SK-N-SH (cell line): ENCODE results near the gene BUD31. TPM values are rescaled to one million over a fixed set of nuclear protein-coding genes. Genes with fewer than 3 reads are reported as not detected.

Experiments
- CTCF ChIA-PET: fragments of 300-600, 350-600 bp; formaldehyde crosslinking; extraction: SDS; loops from one replicate; lab custom pipeline; 2021; lab: Yijun Ruan, JAX
- POLR2A ChIA-PET: fragments of 350-600 bp; sonication (Branson Sonifier 250); formaldehyde crosslinking; extraction: SDS; loops from one replicate; lab custom pipeline; 2020; ENCODE audit warnings: antibody characterized with exemption, inconsistent platforms; lab: Yijun Ruan, JAX
- DNase-seq: peaks from one replicate; pipeline ENCODE4 v3.0.0; 2012
- H2AFZ ChIP-seq: fragments of 200-600 bp; sonication (generic); 2 replicates; pipeline ENCODE4 v1.8.1; 2016; ENCODE audit warnings: antibody characterized with exemption, mild to moderate bottlenecking, low read depth
- H3F3A ChIP-seq: fragments of 200-600 bp; sonication (generic); replicated peaks from 2 replicates; pipeline ENCODE3; 2016; ENCODE audit warnings: antibody characterized with exemption, mild to moderate bottlenecking; ENCODE audit not compliant: insufficient read depth
- H3K27ac ChIP-seq, 2 experiments: fragments of 200-500 bp in 1 of 2; fragments of 200-600 bp in 1 of 2; sonication (Bioruptor generic) in 1 of 2; sonication (generic), shearing (Covaris generic) in 1 of 2; 2 replicates each; pipeline versions ENCODE4 v1.5.1 to v1.6.1; 2014 to 2016; ENCODE audit warnings: low read depth in 2 of 2, inconsistent platforms in 1 of 2, low read length in 1 of 2, mild to moderate bottlenecking in 1 of 2, mixed read lengths in 1 of 2
- H3K27me3 ChIP-seq: fragments of 200-600 bp; sonication (generic), shearing (Covaris generic); 2 replicates; pipeline ENCODE4 v1.6.1; 2016; ENCODE audit warnings: mixed run types; ENCODE audit not compliant: insufficient read depth
- H3K36me3 ChIP-seq, 2 experiments: fragments of 200-500 bp in 1 of 2; fragments of 200-600 bp in 1 of 2; sonication (Bioruptor generic) in 1 of 2; sonication (generic) in 1 of 2; replicated peaks in 1 of 2; 2 replicates each; pipeline versions ENCODE3 to v1.5.1; 2014 to 2016; ENCODE audit warnings: low read length in 1 of 2, mild to moderate bottlenecking in 1 of 2; ENCODE audit not compliant: insufficient read depth in 2 of 2, control insufficient read depth in 1 of 2
- H3K4me1 ChIP-seq, 2 experiments: fragments of 200-500 bp in 1 of 2; fragments of 200-600 bp in 1 of 2; sonication (Bioruptor generic) in 1 of 2; sonication (generic), shearing (Covaris generic) in 1 of 2; 2 replicates each; pipeline versions ENCODE4 v1.5.1 to v1.6.1; 2014 to 2016; ENCODE audit warnings: low read depth in 1 of 2, low read length in 1 of 2, mixed run types in 1 of 2; ENCODE audit not compliant: insufficient read depth in 2 of 2, control insufficient read depth in 1 of 2
- H3K4me2 ChIP-seq: fragments of 200-600 bp; sonication (generic), shearing (Covaris generic); 2 replicates; pipeline ENCODE4 v1.6.1; 2017; ENCODE audit warnings: mixed run types
- H3K4me3 ChIP-seq, 2 experiments: fragments of 200-500 bp in 1 of 2; fragments of 200-600 bp in 1 of 2; sonication (Bioruptor generic) in 1 of 2; sonication (generic), shearing (Covaris generic) in 1 of 2; 2 replicates each; pipeline versions ENCODE4 v1.5.1 to v1.8.1; 2014 to 2016; ENCODE audit warnings: low read depth in 2 of 2, inconsistent platforms in 1 of 2, low read length in 1 of 2, mild to moderate bottlenecking in 1 of 2, mixed read lengths in 1 of 2, moderate library complexity in 1 of 2
- H3K79me2 ChIP-seq: fragments of 200-600 bp; sonication (generic); 2 replicates; pipeline ENCODE4 v1.8.1; 2017; ENCODE audit warnings: mild to moderate bottlenecking; ENCODE audit not compliant: insufficient read depth
- H3K9ac ChIP-seq: fragments of 200-600 bp; sonication (generic); 2 replicates; pipeline ENCODE4 v1.6.1; 2017; ENCODE audit warnings: mixed run types
- H3K9me2 ChIP-seq: fragments of 200-600 bp; sonication (generic); 2 replicates; pipeline ENCODE4 v1.6.1; 2017; ENCODE audit warnings: mixed run types
- H3K9me3 ChIP-seq: fragments of 200-600 bp; sonication (generic); 2 replicates; pipeline ENCODE4 v1.6.1; 2017; ENCODE audit warnings: mixed run types, mild to moderate bottlenecking, moderate library complexity
- H4K20me1 ChIP-seq: fragments of 200-600 bp; sonication (generic); 2 replicates; pipeline ENCODE4 v1.6.1; 2017; ENCODE audit warnings: mild to moderate bottlenecking, mixed run types; ENCODE audit not compliant: insufficient read depth
- FOSL2 ChIP-seq: IDR thresholded peaks from 2 replicates; pipeline ENCODE4 v1.4.0; 2012; ENCODE audit warnings: low read depth, mild to moderate bottlenecking, moderate library complexity, borderline replicate concordance
- GABPA ChIP-seq: IDR thresholded peaks from 2 replicates; pipeline ENCODE4 v1.4.0; 2012; ENCODE audit warnings: low read depth, mild to moderate bottlenecking
- MEF2A ChIP-seq: IDR thresholded peaks from 2 replicates; pipeline ENCODE4 v1.4.0; 2012; ENCODE audit warnings: low read depth, borderline replicate concordance
- POLR2AphosphoS5 ChIP-seq: IDR thresholded peaks from 2 replicates; pipeline ENCODE4 v1.6.1; 2012; ENCODE audit warnings: low read depth, low read length
- WGBS: methylation state at CpG from one replicate; pipeline ENCODE4 v1.1.6; 2017; ENCODE audit warnings: low lambda C conversion rate; 5-methylcytosine and 5-hydroxymethylcytosine counted together
- polyA plus RNA-seq, 3 experiments: library from polyadenylated mRNA; depleted of rRNA; stranded (reverse); fragments of >200 nt; gene quantifications; 2 replicates each; pipeline ENCODE4 v1.2.3, GENCODE V29; 2012
- TF ChIP-seq, protein P1 (sequence below): IDR thresholded peaks from 2 replicates; pipeline ENCODE4; 2012

BUD31 gene
- polyA plus RNA-seq, 1 of the 3 experiments (the other 2 are of a cell fraction): 162 TPM

DNA sequence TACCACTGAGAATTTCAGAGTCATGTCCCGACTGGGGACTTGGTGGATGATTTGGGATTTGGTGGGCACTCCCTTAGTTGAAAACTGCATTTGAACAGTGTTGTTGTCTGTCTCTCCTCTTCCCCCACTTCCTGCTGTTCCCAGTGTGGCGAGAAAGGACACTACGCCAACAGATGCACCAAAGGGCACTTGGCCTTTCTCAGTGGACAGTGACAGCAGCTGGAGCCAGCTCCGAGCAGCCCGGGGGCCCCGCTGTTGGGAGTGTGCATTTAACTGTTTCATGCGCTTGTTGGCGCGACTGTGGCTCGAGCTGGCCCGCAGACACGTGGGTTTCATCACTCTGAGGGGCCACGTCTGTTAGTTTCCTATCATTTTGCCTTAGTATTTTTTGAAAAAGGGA is 47.5 kb downstream of the BUD31 start:
- ChIA-PET CTCF (interaction anchor here (0.9 to 1.3 kb wide), 2 partner anchors 10 to 16 kb away, joined by 3 to 5 read pairs; partner anchors contain the start of gene ATP5MF), POLR2A (interaction anchor here (0.9 to 1.3 kb wide), 2 partner anchors 16 to 18 kb away, joined by 3 to 4 read pairs; partner anchors contain the start of gene PTCD1)
- H3K36me3 ChIP-seq: peaks cover 61 to 93% of the 10 kb centered on the region in 2 experiments
- no peak overlapping the region for H3K9ac ChIP-seq
- peaks cover 0 to 2% of the 10 kb centered on the region in 2 experiments; a peak in 1 of 4 replicates for H3K4me1 ChIP-seq
- H3K79me2 ChIP-seq: peaks cover 53% of the 10 kb centered on the region
- no peak overlapping the region for H3K27ac ChIP-seq
- no peak overlapping the region for H2AFZ ChIP-seq
- peaks cover 49% of the 10 kb centered on the region for H4K20me1 ChIP-seq
- peaks cover 37% of the 10 kb centered on the region for H3F3A ChIP-seq
- no peak overlapping the region for H3K4me2 ChIP-seq
- H3K9me3 ChIP-seq: no peaks in the 10 kb centered on the region
- H3K27me3 ChIP-seq: no peaks in the 10 kb centered on the region
- TF ChIP-seq POLR2AphosphoS5 (peak; percentile 53; the same call in 1 of the 2 replicates), MEF2A (no peak)
- no peaks in the 10 kb centered on the region for H3K9me2 ChIP-seq
- WGBS: 85% methylated on average over 13 of the region's 13 CpGs
- DNase-seq: no peak
- H3K4me3 ChIP-seq: no peak overlapping the region

DNA sequence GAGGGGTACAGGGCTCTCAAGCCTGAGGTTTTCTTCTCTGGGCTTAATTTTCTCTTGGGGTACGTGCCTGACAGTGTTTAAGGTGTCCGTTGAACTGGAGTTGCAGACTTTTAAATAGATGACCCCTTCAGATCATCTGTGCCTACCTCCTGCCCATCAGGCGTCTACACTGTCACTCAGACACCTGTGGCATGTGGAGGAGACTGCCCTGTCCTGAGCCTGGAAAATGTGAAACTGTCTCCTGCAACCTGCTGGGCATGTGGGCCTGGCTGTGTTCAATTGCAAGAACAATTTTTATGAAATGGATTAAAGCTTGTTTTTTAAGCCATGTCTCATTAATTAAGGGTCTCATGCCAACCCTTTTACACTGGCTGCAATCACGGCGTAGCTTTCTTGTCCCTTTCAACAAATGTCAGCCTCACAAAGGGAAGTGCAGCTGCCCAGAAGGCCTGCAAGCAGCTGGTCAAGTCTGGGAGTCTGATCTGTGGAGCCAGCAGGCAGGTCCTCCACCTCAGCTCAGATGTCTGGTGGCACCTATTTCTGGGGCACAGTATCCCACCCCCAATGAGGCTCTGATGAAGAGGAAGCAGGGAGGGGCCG is 48.4 kb downstream of the BUD31 start:
- H3K79me2 ChIP-seq: peaks cover 61% of the 10 kb centered on the region
- no peaks in the 10 kb centered on the region for H3K27me3 ChIP-seq
- POLR2A ChIA-PET: no interaction called here
- peaks cover 37% of the 10 kb centered on the region for H3F3A ChIP-seq
- 90% methylated on average over 5 of the region's 6 CpGs for WGBS
- no peak overlapping the region for H3K9ac ChIP-seq
- peaks cover 55 to 85% of the 10 kb centered on the region in 2 experiments for H3K36me3 ChIP-seq
- no peak overlapping the region for H3K27ac ChIP-seq
- no peak overlapping the region for H3K4me3 ChIP-seq
- TF ChIP-seq, protein P1, sequence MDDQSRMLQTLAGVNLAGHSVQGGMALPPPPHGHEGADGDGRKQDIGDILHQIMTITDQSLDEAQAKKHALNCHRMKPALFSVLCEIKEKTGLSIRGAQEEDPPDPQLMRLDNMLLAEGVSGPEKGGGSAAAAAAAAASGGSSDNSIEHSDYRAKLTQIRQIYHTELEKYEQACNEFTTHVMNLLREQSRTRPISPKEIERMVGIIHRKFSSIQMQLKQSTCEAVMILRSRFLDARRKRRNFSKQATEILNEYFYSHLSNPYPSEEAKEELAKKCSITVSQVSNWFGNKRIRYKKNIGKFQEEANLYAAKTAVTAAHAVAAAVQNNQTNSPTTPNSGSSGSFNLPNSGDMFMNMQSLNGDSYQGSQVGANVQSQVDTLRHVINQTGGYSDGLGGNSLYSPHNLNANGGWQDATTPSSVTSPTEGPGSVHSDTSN: peak; percentile 2; the same call in 1 of the 2 replicates
- no peak for TF ChIP-seq FOSL2
- TF ChIP-seq, all 33 proteins: peak for 1
- Histone ChIP-seq H3K9me2 (no peaks in the 10 kb centered on the region), H2AFZ (no peak overlapping the region), H3K4me1 (peaks cover 0 to 2% of the 10 kb centered on the region in 2 experiments; a peak in 1 of 4 replicates), H3K9me3 (no peaks in the 10 kb centered on the region), H3K4me2 (no peak overlapping the region), H4K20me1 (peaks cover 56% of the 10 kb centered on the region)
- CTCF ChIA-PET: interaction anchor here (0.8 kb wide), 1 partner anchor 43 kb away, joined by 3 read pairs; the partner anchor contains the start of gene ZNF394
- DNase-seq: no peak

DNA sequence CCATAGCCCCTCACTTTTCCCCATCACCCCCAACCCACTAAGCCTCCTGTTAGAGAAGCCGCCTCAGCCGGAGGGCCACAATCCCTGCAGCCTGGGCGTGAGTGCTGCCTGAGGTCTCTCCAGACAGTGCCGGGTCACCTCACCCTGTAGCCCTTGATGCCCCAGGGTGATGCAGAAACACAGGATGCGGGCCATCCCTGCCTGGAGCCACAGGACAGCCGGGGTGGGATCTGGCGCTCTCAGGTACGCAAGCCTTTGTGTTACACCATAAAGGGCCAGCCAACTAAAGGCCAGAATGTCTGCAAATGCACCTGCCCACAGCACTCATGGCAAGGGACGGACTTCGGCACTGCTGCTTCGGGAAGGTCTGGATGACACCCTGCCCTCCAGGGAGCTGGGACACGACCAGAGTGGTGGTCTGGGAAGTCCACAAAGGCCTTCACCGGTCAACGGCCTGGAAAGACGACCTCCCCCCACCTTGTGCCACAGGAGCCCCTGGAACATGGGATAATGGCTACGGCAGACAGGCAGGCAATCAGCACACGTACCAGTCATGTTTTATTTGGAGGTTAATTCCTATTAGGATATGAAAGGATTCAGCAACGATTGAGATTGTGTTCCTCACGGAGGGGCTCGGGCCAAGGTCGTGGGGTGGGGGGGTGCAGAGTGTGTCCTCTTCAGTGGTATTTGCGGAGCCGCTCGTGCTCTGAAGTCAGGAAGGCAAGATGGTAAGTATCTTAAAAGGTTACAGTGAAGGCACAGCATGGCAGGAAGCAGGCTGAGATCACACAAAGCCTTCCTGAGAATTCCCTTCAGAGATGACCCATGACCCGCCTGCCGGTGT is 49.1 kb downstream of the BUD31 start:
- peaks cover 56% of the 10 kb centered on the region for H4K20me1 ChIP-seq
- peak; percentile 24 for DNase-seq
- CTCF ChIA-PET: no interaction called here

More for the DNA sequence above, 49.1 kb downstream of the BUD31 start:
- WGBS: 90% methylated on average over 24 of the region's 26 CpGs
- Histone ChIP-seq H2AFZ (no peak overlapping the region), H3K79me2 (peaks cover 68% of the 10 kb centered on the region), H3K36me3 (peaks cover 49 to 80% of the 10 kb centered on the region in 2 experiments), H3K4me2 (no peak overlapping the region), H3K27ac (no peak overlapping the region), H3F3A (peaks cover 37% of the 10 kb centered on the region), H3K9me2 (no peaks in the 10 kb centered on the region), H3K4me3 (no peak overlapping the region), H3K9ac (no peak overlapping the region), H3K4me1 (peaks cover 0 to 2% of the 10 kb centered on the region in 2 experiments; a peak in 1 of 4 replicates), H3K27me3 (no peaks in the 10 kb centered on the region), H3K9me3 (no peaks in the 10 kb centered on the region)
- TF ChIP-seq GABPA: no peak
- TF ChIP-seq, protein P1: peak; percentile 2; the same call in 1 of the 2 replicates
- POLR2A ChIA-PET: no interaction called here
